ENCODE data around the gene DNAJC8. TPM values are rescaled to one million over a fixed set of nuclear protein-coding genes. Genes with fewer than 3 reads are reported as not detected.

DNAJC8 gene
- total and polyA plus RNA-seq, 7 experiments from 2014 or later: 54.2 to 174 (median 74.9) TPM

DNA sequence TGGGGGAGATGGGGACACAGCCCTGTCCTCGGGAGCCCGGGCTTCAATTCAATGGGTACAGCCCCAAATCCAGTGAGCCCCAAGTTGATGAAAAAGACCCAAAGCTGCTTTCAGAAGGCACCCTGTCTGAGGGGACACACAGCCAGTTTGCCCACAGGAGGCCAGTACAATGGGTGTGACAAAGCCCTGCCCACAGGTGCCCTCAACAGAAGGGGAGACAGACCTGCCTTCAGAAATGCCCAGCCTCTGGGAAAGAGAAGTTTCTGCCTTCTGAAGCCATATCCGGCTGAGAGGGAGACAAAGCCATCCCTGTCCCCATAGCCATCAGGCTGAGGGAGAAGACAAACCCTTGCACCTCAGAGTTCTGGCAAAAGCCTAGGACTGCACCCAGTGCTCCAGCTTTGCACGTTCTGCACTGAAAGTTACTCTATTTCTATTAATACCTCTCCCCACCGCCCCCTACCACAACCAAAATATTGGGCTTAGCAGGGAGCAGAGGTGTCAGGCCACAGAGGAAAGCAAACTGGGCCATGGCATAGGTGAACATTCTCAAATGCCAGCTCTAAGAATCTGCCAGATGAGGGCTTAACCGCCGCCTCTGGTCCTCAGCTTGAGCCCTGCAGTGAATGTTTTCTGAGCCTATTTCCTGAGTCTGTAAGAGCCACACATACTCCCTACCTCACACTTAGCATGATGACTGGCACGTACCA lies 38.3 kb downstream of the DNAJC8 start:
- Histone ChIP-seq H3K36me3 (ENCODE audit: control insufficient read depth in 2 of 3, insufficient read depth in 3 of 3, low read length in 3 of 3) (peaks cover 0 to 18% (median 0%) of the 10 kb centered on the region in 3 experiments), H3K9me3 (ENCODE audit: control insufficient read depth in 2 of 3, low read length in 3 of 3) (peaks cover 0 to 7% (median 0%) of the 10 kb centered on the region in 3 experiments), H3K27me3 (ENCODE audit: control insufficient read depth in 2 of 2, insufficient read depth in 2 of 2, low read length in 2 of 2) (no peaks in the 10 kb centered on the region), H3K27ac (ENCODE audit: low read depth, low read length) (no peak overlapping the region), H3K4me3 (ENCODE audit: low read length) (no peak overlapping the region), H3K4me1 (ENCODE audit: control insufficient read depth in 2 of 2, insufficient read depth in 2 of 2, low read length in 2 of 2) (peaks cover 17 to 27% of the 10 kb centered on the region in 2 donors)
- H3K4me3 Mint-ChIP-seq: no peak overlapping the region
- no peak overlapping the region for H3K27ac Mint-ChIP-seq
- ATAC-seq (no peak), DNase-seq (no peak)
- peaks cover 0 to 9% (median 4%) of the 10 kb centered on the region in 11 donors for H3K9me3 Mint-ChIP-seq
- H3K27me3 Mint-ChIP-seq: peaks cover 0 to 14% (median 0%) of the 10 kb centered on the region in 5 donors
- CTCF ChIA-PET: interaction anchor here (0.6 kb wide), 1 partner anchor 75 kb away, joined by 3 read pairs; no protein-coding TSS in a partner anchor
- intact Hi-C loops (cut with micrococcal nuclease): no loop called here
- H3K36me3 Mint-ChIP-seq: peaks cover 15 to 39% (median 26%) of the 10 kb centered on the region in 5 donors
- peaks cover 18 to 32% (median 25%) of the 10 kb centered on the region in 7 donors for H3K4me1 Mint-ChIP-seq
- POLR2A ChIA-PET: no interaction called here

DNA sequence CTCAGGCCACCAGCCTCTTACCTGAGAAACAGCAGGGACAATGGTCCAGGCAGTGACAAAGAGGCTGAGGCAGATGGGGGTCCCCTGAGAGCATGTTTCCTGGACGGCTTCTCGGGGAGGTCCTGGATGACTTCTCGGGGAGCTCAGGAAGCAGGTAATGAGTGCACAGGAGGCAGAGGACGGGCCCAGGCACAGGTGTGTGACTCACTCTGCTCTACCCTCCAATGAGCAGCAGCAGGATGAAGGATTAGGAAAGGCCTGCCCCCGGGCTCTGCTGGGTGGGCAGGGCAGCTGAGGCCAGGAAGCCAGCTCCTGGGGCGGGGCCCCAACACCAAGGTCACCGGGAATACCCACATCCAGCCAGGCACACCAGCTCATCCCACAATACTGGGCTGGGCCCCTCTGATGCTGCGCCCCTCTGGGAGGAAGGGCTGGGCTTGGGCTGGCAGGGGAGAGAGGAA lies 39.1 kb downstream of the DNAJC8 start:
- Histone ChIP-seq H3K36me3 (ENCODE audit: control insufficient read depth in 2 of 3, insufficient read depth in 3 of 3, low read length in 3 of 3) (peaks cover 0 to 10% (median 0%) of the 10 kb centered on the region in 3 experiments), H3K9me3 (ENCODE audit: control insufficient read depth in 2 of 3, low read length in 3 of 3) (peaks cover 0 to 2% (median 0%) of the 10 kb centered on the region in 3 experiments), H3K27ac (ENCODE audit: low read depth, low read length) (no peak overlapping the region), H3K27me3 (ENCODE audit: control insufficient read depth in 2 of 2, insufficient read depth in 2 of 2, low read length in 2 of 2) (no peaks in the 10 kb centered on the region), H3K4me1 (ENCODE audit: control insufficient read depth in 2 of 2, insufficient read depth in 2 of 2, low read length in 2 of 2) (peaks cover 9 to 20% of the 10 kb centered on the region in 2 donors), H3K4me3 (ENCODE audit: low read length) (no peak overlapping the region)
- peaks cover 0 to 2% (median 0%) of the 10 kb centered on the region in 11 donors for H3K9me3 Mint-ChIP-seq
- intact Hi-C loops (cut with micrococcal nuclease): no loop called here
- ATAC-seq (no peak), DNase-seq (no peak)
- H3K36me3 Mint-ChIP-seq: peaks cover 7 to 31% (median 19%) of the 10 kb centered on the region in 5 donors
- ChIA-PET POLR2A (no interaction called here), CTCF (interaction anchor here (0.5 kb wide), 1 partner anchor 592 kb away, joined by 3 read pairs; no protein-coding TSS in a partner anchor)
- no peak overlapping the region for H3K4me3 Mint-ChIP-seq
- peaks cover 11 to 25% (median 18%) of the 10 kb centered on the region in 7 donors for H3K4me1 Mint-ChIP-seq
- peaks cover 0 to 14% (median 0%) of the 10 kb centered on the region in 5 donors for H3K27me3 Mint-ChIP-seq
- H3K27ac Mint-ChIP-seq: no peak overlapping the region

DNA sequence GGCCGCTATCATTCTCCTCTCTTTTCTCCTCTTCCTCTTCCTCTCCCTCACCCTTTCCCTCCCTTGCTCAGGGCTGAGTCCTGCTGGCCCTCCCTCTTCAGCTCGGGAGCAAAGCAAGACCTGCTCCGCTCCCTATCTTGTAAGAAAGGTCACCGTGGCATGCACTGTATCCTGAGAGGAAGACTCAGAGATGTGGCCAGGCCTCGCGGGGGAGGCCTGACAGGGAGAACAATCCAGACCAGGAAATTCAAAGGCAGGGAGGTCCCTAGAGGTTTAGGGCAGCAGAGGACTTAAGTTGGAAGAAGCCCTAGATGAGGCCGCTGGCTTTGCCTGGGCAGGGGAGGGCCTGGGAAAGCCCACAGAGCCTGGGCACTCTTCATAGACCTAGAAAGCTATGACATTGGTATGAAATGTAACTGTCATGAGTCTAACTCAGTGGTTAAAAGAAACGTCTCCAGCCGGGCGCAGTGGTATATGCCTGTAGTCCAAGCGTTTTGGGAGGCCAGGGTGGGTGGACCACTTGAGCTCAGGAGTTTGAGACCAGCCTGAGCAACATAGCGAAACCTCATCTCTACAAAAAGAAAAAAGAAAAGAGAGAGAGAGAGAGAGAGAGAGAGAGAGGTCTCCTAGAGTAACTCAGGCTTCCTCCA lies 41.7 kb downstream of the DNAJC8 start:
- H3K27ac ChIP-seq (ENCODE audit: low read depth, low read length): no peak overlapping the region
- POLR2A ChIA-PET: no interaction called here
- H3K36me3 Mint-ChIP-seq: peaks cover 0 to 13% (median 6%) of the 10 kb centered on the region in 5 donors

DNA sequence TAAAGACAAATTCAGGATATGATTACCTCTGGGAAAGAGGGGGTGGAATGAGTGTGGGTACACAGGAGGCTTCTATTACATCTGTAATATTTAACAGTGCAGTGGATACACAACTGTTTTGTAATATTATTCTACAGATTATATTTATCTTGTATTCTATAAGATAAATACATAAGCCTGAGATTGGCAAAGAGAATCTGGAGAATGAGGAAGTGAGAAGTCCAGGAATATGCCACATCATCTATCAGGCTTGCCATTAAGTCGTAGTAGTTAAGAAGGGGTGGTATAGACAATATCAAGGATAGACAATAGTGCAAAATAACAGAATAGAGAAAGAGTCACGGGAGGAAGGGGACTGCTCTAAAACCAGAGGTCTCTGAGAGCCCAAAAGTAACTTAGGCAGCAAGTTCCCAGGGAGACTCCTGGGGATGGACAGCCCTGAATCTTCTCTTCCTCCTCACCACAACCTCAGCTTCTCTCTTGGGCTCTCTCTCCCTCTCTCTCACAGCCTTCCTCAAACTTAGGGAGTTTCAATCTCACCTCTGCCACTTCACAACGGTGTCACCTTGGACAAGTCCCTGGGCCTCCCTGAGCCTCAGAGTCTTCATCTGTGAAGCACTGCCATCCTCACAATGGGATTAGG lies 42.4 kb downstream of the DNAJC8 start:
- ChIA-PET POLR2A (no interaction called here), CTCF (no interaction called here)
- Mint-ChIP-seq H3K9me3 (no peaks in the 10 kb centered on the region), H3K27me3 (peaks cover 0 to 40% (median 0%) of the 10 kb centered on the region in 5 donors), H3K4me3 (no peak overlapping the region), H3K36me3 (peaks cover 0 to 10% (median 6%) of the 10 kb centered on the region in 5 donors), H3K27ac (no peak overlapping the region), H3K4me1 (peaks cover 0 to 7% (median 0%) of the 10 kb centered on the region in 7 donors)
- ATAC-seq (peak; percentile 42), DNase-seq (no peak)
- H3K36me3 ChIP-seq (ENCODE audit: control insufficient read depth in 2 of 3, insufficient read depth in 3 of 3, low read length in 3 of 3): no peaks in the 10 kb centered on the region
- no peak overlapping the region for H3K27ac ChIP-seq (ENCODE audit: low read depth, low read length)
- intact Hi-C loops (cut with micrococcal nuclease): no loop called here
- H3K9me3 ChIP-seq (ENCODE audit: control insufficient read depth in 2 of 3, low read length in 3 of 3): no peaks in the 10 kb centered on the region
- peaks cover 0 to 5% of the 10 kb centered on the region in 2 donors for H3K4me1 ChIP-seq (ENCODE audit: control insufficient read depth in 2 of 2, insufficient read depth in 2 of 2, low read length in 2 of 2)
- no peak overlapping the region for H3K4me3 ChIP-seq (ENCODE audit: low read length)
- H3K27me3 ChIP-seq (ENCODE audit: control insufficient read depth in 2 of 2, insufficient read depth in 2 of 2, low read length in 2 of 2): no peaks in the 10 kb centered on the region

More for the DNA sequence above, 41.7 kb downstream of the DNAJC8 start:
- Histone ChIP-seq H3K9me3 (ENCODE audit: control insufficient read depth in 2 of 3, low read length in 3 of 3) (no peaks in the 10 kb centered on the region), H3K4me1 (ENCODE audit: control insufficient read depth in 2 of 2, insufficient read depth in 2 of 2, low read length in 2 of 2) (peaks cover 0 to 5% of the 10 kb centered on the region in 2 donors), H3K27me3 (ENCODE audit: control insufficient read depth in 2 of 2, insufficient read depth in 2 of 2, low read length in 2 of 2) (no peaks in the 10 kb centered on the region), H3K36me3 (ENCODE audit: control insufficient read depth in 2 of 3, insufficient read depth in 3 of 3, low read length in 3 of 3) (no peaks in the 10 kb centered on the region), H3K4me3 (ENCODE audit: low read length) (no peak overlapping the region)
- intact Hi-C loops (cut with micrococcal nuclease): no loop called here
- H3K27ac Mint-ChIP-seq: no peak overlapping the region
- H3K27me3 Mint-ChIP-seq: peaks cover 0 to 33% (median 0%) of the 10 kb centered on the region in 5 donors
- ATAC-seq (no peak), DNase-seq (no peak)
- CTCF ChIA-PET: no interaction called here
- H3K9me3 Mint-ChIP-seq: no peaks in the 10 kb centered on the region
- H3K4me3 Mint-ChIP-seq: peak overlapping the region in 1 of 10 donors; percentile 3
- peaks cover 0 to 7% (median 0%) of the 10 kb centered on the region in 7 donors for H3K4me1 Mint-ChIP-seq

DNA sequence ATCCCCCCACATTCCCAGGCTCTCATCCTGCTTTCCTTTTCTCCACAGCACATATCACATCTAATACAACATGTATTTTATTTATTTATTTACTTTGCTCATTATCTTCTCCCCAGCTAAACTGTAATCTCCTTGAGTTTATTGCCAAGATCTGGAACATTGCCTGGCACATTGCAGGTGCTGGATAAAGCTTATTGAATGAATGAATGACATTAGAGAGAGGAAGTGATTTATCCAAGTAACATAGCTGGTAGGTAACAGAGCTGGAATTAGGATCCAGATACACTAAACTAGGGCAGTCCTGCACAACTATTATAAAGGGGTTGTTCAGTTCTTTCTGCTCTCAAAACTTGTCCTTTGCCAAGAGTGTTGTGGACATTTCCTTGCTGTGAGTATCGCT lies 47.8 kb downstream of the DNAJC8 start:
- H3K4me3 Mint-ChIP-seq: no peak overlapping the region
- H3K36me3 Mint-ChIP-seq: peaks cover 0 to 5% (median 4%) of the 10 kb centered on the region in 5 donors
- DNase-seq (no peak), ATAC-seq (no peak)
- H3K27me3 Mint-ChIP-seq: peaks cover 0 to 67% (median 3%) of the 10 kb centered on the region in 5 donors
- ChIA-PET POLR2A (no interaction called here), CTCF (no interaction called here)
- peaks cover 0 to 3% (median 0%) of the 10 kb centered on the region in 11 donors for H3K9me3 Mint-ChIP-seq
- Histone ChIP-seq H3K27ac (ENCODE audit: low read depth, low read length) (no peak overlapping the region), H3K9me3 (ENCODE audit: control insufficient read depth in 2 of 3, low read length in 3 of 3) (no peaks in the 10 kb centered on the region), H3K4me1 (ENCODE audit: control insufficient read depth in 2 of 2, insufficient read depth in 2 of 2, low read length in 2 of 2) (no peaks in the 10 kb centered on the region), H3K27me3 (ENCODE audit: control insufficient read depth in 2 of 2, insufficient read depth in 2 of 2, low read length in 2 of 2) (no peaks in the 10 kb centered on the region), H3K4me3 (ENCODE audit: low read length) (no peak overlapping the region), H3K36me3 (ENCODE audit: control insufficient read depth in 2 of 3, insufficient read depth in 3 of 3, low read length in 3 of 3) (no peaks in the 10 kb centered on the region)
- peaks cover 11 to 19% (median 12%) of the 10 kb centered on the region in 7 donors for H3K4me1 Mint-ChIP-seq
- intact Hi-C loops (cut with micrococcal nuclease): no loop called here
- no peak overlapping the region for H3K27ac Mint-ChIP-seq

Measured in naive thymus-derived CD4-positive, alpha-beta T cell (primary cell).